ENCODE data around the gene KLHL6.
"Not testable (repeated sequence)": the region's sequence is repeated elsewhere in the genome, so short reads cannot be mapped to it uniquely, and the experiment has no call there.

The KLHL6 gene

GRCh38 chr3:183518491-183519251 lies 36.8 kb downstream of the KLHL6 start:
- H3K27ac ChIP-seq (ENCODE audit: low read depth, low read length), result no peak overlapping the region
- no peaks in the 10 kb centered on the region for H3K9me3 ChIP-seq (ENCODE audit: control insufficient read depth, insufficient read depth, low read depth, low read length)
- H3K4me1 ChIP-seq (ENCODE audit: control insufficient read depth, insufficient read depth, low read length), result peaks cover 17% of the 10 kb centered on the region
- no peak overlapping the region for H3K4me3 ChIP-seq (ENCODE audit: low read depth, low read length)
- no peak overlapping the region for H3K9ac ChIP-seq (ENCODE audit: low read length)
- H3K36me3 ChIP-seq (ENCODE audit: control insufficient read depth, insufficient read depth, low read length), result no peaks in the 10 kb centered on the region
- no peaks in the 10 kb centered on the region for H3K27me3 ChIP-seq (ENCODE audit: control insufficient read depth, insufficient read depth, low read length)

DNA sequence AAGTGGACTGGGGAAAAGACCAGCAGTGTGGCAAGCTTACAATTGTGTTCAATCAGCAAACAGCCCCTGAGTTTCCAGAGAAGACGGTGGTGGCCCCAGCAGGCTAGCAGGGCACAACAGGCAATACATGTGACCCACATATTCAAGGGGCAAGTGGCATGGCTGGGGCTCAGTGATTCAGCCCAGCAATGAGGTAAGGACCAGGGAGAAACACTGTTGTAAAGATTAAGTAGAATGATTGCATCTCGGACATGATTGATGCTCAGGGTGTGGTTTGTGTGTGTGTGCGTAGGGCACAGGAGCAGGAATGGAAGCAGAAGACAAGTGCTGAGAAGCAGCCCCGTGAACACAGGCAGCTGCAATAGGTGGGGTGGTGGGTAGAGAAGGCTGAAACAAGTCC lies 37.9 kb downstream of the KLHL6 start:
- H3K4me3 ChIP-seq (ENCODE audit: low read depth, low read length), result no peak overlapping the region

DNA sequence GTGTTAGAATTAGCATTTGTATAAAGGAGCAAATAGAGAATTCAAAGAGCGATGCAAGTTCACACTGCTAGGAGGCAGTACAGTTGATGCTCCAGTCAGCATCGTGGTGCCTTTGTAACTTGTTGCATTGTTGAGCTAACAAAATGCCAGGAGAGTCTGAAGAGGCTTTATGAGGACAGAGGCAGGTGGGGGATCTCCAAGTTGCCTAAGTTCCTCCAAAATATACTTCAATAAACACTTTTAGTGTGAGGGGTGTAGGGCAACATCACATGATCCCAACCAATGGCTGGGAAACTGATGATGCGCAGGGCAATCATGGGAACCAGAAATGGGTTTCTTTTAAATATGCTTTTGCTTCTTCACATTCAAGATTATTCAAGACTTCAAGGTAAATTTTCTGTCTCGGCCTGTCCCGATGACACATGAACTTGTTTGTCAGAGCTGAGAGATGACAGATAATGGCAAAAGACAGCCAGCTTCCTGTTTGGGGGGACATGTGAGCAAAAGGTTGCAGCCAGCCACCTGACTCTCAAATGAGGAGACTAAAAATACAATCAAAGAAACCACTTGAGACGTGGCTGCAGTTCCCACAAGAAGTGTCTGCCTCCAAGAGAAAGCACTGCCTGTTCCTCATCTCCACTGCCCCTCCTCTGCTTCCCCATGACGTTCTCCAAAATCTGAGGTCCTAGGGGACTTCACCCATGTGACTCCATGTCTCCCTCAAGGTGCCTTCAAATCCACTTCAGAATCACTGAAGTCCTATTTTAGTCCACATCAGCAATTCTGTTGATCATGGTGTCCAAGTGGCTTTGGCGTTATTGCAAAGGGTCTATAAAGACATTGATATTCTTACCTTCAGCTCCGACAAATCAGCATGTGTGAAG lies 39.3 kb downstream of the KLHL6 start:
- H3K9ac ChIP-seq (ENCODE audit: low read length), result no peak overlapping the region
- H3K27me3 ChIP-seq (ENCODE audit: control insufficient read depth, insufficient read depth, low read length), result no peaks in the 10 kb centered on the region
- peaks cover 12% of the 10 kb centered on the region for H3K4me1 ChIP-seq (ENCODE audit: control insufficient read depth, insufficient read depth, low read length)
- H3K4me3 ChIP-seq (ENCODE audit: low read depth, low read length), result no peak overlapping the region
- H3K9me3 ChIP-seq (ENCODE audit: control insufficient read depth, insufficient read depth, low read depth, low read length), result no peaks in the 10 kb centered on the region
- no peak overlapping the region for H3K27ac ChIP-seq (ENCODE audit: low read depth, low read length)
- no peaks in the 10 kb centered on the region for H3K36me3 ChIP-seq (ENCODE audit: control insufficient read depth, insufficient read depth, low read length)

More for the DNA sequence above, 37.9 kb downstream of the KLHL6 start:
- no peaks in the 10 kb centered on the region for H3K9me3 ChIP-seq (ENCODE audit: control insufficient read depth, insufficient read depth, low read depth, low read length)
- H3K27ac ChIP-seq (ENCODE audit: low read depth, low read length), result no peak overlapping the region
- H3K9ac ChIP-seq (ENCODE audit: low read length), result no peak overlapping the region
- peaks cover 12% of the 10 kb centered on the region for H3K4me1 ChIP-seq (ENCODE audit: control insufficient read depth, insufficient read depth, low read length)
- H3K27me3 ChIP-seq (ENCODE audit: control insufficient read depth, insufficient read depth, low read length), result no peaks in the 10 kb centered on the region
- no peaks in the 10 kb centered on the region for H3K36me3 ChIP-seq (ENCODE audit: control insufficient read depth, insufficient read depth, low read length)

DNA sequence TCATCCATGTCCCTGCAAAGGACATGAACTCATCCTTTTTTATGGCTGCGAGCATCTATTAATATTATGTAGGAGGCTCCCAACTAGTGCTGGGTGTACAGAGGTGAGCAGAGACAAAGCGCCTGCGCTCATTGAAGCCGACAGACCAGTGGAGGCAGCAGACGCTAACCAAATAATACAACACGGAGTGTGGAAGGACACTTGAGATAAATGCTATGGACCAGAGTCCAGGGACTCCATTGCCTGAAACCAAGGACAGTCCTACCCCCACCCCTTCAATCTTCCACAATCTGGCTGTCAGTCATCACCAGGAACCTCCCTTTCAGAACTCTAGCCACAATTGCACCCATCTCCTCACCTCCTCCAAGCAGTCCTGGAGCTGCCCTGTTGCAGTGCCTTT lies 41.5 kb downstream of the KLHL6 start:
- Histone ChIP-seq H3K27me3 (ENCODE audit: control insufficient read depth, insufficient read depth, low read length) (no peaks in the 10 kb centered on the region), H3K4me3 (ENCODE audit: low read depth, low read length) (no peak overlapping the region), H3K36me3 (ENCODE audit: control insufficient read depth, insufficient read depth, low read length) (no peaks in the 10 kb centered on the region), H3K9me3 (ENCODE audit: control insufficient read depth, insufficient read depth, low read depth, low read length) (no peaks in the 10 kb centered on the region), H3K9ac (ENCODE audit: low read length) (no peak overlapping the region), H3K27ac (ENCODE audit: low read depth, low read length) (no peak overlapping the region), H3K4me1 (ENCODE audit: control insufficient read depth, insufficient read depth, low read length) (peaks cover 9% of the 10 kb centered on the region)

- no peaks in the 10 kb centered on the region for H3K36me3 ChIP-seq (ENCODE audit: control insufficient read depth, insufficient read depth, low read length)
- no peak overlapping the region for H3K27ac ChIP-seq (ENCODE audit: low read depth, low read length)
- 0 out of 2 replicates have a peak, but pooled peaks cover 1% of the 10 kb centered on the region for H3K4me1 ChIP-seq (ENCODE audit: control insufficient read depth, insufficient read depth, low read length)
- H3K27me3 ChIP-seq (ENCODE audit: control insufficient read depth, insufficient read depth, low read length), result no peaks in the 10 kb centered on the region
- no peak overlapping the region for H3K9ac ChIP-seq (ENCODE audit: low read length)
- no peaks in the 10 kb centered on the region for H3K9me3 ChIP-seq (ENCODE audit: control insufficient read depth, insufficient read depth, low read depth, low read length)
- H3K4me3 ChIP-seq (ENCODE audit: low read depth, low read length), result no peak overlapping the region
These were observed 42.3 kb downstream of the KLHL6 start for GRCh38 chr3:183513046-183513706.

DNA sequence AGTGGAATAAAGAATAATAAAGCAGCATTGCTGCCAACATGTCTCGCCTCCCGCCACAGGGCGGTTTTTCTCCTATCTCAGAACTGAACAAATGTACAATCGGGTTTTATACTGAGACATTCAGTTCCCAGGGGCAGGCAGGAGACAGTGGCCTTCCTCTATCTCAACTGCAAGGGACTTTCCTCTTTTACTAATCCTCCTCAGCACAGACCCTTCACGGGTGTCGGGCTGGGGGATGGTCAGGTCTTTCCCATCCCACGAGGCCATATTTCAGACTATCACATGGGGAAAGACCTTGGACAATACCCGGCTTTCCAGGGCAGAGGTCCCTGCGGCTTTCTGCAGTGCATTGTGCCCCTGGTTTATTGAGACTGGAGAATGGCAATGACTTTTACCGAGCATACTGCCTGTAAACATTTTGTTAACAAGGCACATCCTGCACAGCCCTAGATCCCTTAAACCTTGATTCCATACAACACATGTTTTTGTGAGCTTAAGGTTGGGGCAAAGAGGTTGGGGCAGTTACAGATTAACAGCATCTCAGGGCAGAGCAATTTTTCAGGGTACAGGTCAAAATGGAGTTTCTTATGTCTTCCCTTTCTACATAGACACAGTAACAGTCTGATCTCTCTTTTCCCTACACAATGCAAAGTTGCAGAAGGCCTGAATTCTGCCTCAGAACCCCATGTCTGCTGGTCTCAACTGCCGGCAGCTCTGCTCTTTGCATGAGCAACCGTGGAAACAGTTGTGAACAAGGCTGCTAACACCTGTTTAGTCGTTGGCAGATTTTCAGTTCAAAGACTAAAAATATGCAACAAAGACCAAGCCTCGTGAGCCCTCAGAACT lies 44.0 kb downstream of the KLHL6 start:
- not testable (repeated sequence) for H3K4me3 ChIP-seq (ENCODE audit: low read depth, low read length); H3K4me1 ChIP-seq (ENCODE audit: control insufficient read depth, insufficient read depth, low read length); H3K36me3 ChIP-seq (ENCODE audit: control insufficient read depth, insufficient read depth, low read length); H3K9me3 ChIP-seq (ENCODE audit: control insufficient read depth, insufficient read depth, low read depth, low read length); H3K27ac ChIP-seq (ENCODE audit: low read depth, low read length); H3K9ac ChIP-seq (ENCODE audit: low read length); H3K27me3 ChIP-seq (ENCODE audit: control insufficient read depth, insufficient read depth, low read length)

DNA sequence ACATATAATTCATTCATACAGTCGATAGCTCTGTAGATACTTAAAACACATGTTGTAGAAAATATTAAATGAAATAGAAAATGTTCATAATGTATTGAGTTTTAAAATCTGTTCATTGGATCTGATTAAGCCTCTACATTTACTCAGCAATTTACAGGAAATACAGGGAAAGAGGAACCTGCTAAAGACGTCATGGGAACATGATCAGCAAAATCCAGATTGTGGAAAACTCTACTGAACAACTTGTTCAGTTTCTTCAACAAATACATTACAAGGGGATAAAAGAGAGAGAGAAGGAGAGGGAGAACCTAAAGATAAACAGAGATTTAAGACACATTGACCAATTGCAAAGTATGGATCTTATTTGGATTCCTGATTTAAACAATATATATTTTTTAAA lies 46.7 kb downstream of the KLHL6 start:
- Histone ChIP-seq H3K9me3 (ENCODE audit: control insufficient read depth, insufficient read depth, low read depth, low read length) (no peaks in the 10 kb centered on the region), H3K27me3 (ENCODE audit: control insufficient read depth, insufficient read depth, low read length) (no peaks in the 10 kb centered on the region), H3K9ac (ENCODE audit: low read length) (no peak overlapping the region), H3K4me1 (ENCODE audit: control insufficient read depth, insufficient read depth, low read length) (no peaks in the 10 kb centered on the region), H3K36me3 (ENCODE audit: control insufficient read depth, insufficient read depth, low read length) (no peaks in the 10 kb centered on the region), H3K27ac (ENCODE audit: low read depth, low read length) (no peak overlapping the region), H3K4me3 (ENCODE audit: low read depth, low read length) (no peak overlapping the region)

DNA sequence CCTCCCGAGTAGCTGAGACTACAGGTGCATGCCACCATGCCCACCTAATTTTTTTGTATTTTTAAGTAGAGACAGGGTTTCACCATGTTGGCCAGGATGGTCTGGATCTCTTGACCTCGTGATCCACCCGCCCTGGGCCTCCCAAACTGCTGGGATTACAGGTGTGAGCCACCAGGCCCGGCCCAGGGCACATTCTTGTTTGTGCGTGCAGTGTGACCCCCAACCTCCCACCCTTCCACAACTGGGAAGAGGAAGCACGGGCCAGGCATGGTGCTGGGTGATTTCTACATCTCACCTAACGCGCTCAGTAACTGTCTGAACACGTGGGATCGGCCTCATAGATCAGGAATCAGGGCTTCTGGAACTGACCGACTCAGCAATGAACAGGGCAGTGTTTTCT lies 48.0 kb downstream of the KLHL6 start:
- Histone ChIP-seq H3K4me3 (ENCODE audit: low read depth, low read length) (no peak overlapping the region), H3K4me1 (ENCODE audit: control insufficient read depth, insufficient read depth, low read length) (no peaks in the 10 kb centered on the region), H3K9me3 (ENCODE audit: control insufficient read depth, insufficient read depth, low read depth, low read length) (no peaks in the 10 kb centered on the region), H3K36me3 (ENCODE audit: control insufficient read depth, insufficient read depth, low read length) (no peaks in the 10 kb centered on the region), H3K27me3 (ENCODE audit: control insufficient read depth, insufficient read depth, low read length) (no peaks in the 10 kb centered on the region), H3K9ac (ENCODE audit: low read length) (no peak overlapping the region), H3K27ac (ENCODE audit: low read depth, low read length) (no peak overlapping the region)

DNA sequence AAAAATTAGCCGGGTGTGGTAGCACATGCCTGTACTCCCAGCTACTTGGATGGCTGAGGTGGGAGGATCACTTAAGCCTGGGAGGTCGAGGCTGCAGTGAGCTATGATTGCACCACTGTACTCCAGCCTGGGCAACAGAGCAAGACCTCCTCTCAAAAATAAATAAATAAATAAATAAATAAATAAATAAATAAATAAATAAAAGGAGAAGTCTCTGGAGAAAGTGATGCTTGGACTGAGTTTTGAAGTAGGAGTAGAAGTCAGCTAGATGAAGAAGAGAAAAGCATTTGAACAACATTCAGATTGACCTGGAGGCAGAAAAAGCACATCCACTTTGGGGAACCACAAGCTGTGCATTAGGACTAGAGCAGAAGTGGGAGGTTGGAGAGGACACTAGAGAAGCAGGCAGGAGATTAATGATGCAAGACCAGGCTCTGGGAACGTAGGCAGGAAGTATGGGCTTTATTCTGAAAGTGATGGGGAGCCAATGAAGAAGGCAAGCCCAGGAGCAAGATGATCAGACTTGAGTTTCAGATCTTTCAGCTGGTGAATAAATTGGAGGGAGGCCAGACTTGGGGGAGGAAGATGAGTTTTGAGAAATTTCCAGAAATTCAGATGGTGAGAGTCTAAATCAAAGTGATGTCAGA lies 48.7 kb downstream of the KLHL6 start:
- Histone ChIP-seq H3K4me1 (ENCODE audit: control insufficient read depth, insufficient read depth, low read length) (no peaks in the 10 kb centered on the region), H3K27me3 (ENCODE audit: control insufficient read depth, insufficient read depth, low read length) (no peaks in the 10 kb centered on the region), H3K9me3 (ENCODE audit: control insufficient read depth, insufficient read depth, low read depth, low read length) (no peaks in the 10 kb centered on the region), H3K4me3 (ENCODE audit: low read depth, low read length) (no peak overlapping the region), H3K27ac (ENCODE audit: low read depth, low read length) (no peak overlapping the region), H3K9ac (ENCODE audit: low read length) (no peak overlapping the region), H3K36me3 (ENCODE audit: control insufficient read depth, insufficient read depth, low read length) (no peaks in the 10 kb centered on the region)

DNA sequence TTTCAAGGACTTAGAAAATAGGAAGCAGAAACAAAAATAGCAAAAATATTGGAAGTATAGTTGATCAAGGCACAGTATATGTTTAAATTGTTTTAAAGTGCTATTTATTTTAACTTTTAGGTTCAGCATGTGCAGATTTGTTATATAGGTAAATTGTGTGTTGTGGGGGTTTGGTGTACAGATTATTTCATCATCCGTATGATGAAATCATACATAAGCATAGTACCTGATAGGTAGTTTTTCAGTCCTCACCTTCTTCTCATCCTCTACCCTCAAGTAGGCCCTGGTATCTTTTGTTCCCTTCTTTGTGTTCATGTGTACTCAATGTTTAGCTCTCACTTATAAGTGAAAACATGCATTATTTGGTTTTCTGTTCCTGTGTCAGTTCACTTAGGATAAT lies 50.9 kb downstream of the KLHL6 start:
- H3K27me3 ChIP-seq (ENCODE audit: control insufficient read depth, insufficient read depth, low read length), result no peaks in the 10 kb centered on the region
- no peak overlapping the region for H3K4me3 ChIP-seq (ENCODE audit: low read depth, low read length)
- H3K4me1 ChIP-seq (ENCODE audit: control insufficient read depth, insufficient read depth, low read length), result no peaks in the 10 kb centered on the region
- no peak overlapping the region for H3K9ac ChIP-seq (ENCODE audit: low read length)
- no peaks in the 10 kb centered on the region for H3K36me3 ChIP-seq (ENCODE audit: control insufficient read depth, insufficient read depth, low read length)
- no peaks in the 10 kb centered on the region for H3K9me3 ChIP-seq (ENCODE audit: control insufficient read depth, insufficient read depth, low read depth, low read length)
- no peak overlapping the region for H3K27ac ChIP-seq (ENCODE audit: low read depth, low read length)
